ENCODE results near the gene SPTLC2.

- TF ChIP-seq CTCF (IDR thresholded peaks at IDR 0.05; ENCODE audit: low read depth, low read length) (no peak), EZH2phosphoT487 (IDR thresholded peaks at IDR 0.05; ENCODE audit: low read depth) (no peak)
Observed at GRCh38 chr14:77556946-77557345, 59.5 kb downstream of the SPTLC2 start.

Measured in OCI-LY3 (cell line).